GM21515 (cell line): ENCODE data around the gene ZSWIM9.

ENCODE experiments used
- ATAC-seq: cut with Tn5 transposase; IDR thresholded peaks from one replicate; pipeline ENCODE4 v1.9.1; 2021; ENCODE audit not compliant: unreplicated experiment

The ZSWIM9 gene

DNA sequence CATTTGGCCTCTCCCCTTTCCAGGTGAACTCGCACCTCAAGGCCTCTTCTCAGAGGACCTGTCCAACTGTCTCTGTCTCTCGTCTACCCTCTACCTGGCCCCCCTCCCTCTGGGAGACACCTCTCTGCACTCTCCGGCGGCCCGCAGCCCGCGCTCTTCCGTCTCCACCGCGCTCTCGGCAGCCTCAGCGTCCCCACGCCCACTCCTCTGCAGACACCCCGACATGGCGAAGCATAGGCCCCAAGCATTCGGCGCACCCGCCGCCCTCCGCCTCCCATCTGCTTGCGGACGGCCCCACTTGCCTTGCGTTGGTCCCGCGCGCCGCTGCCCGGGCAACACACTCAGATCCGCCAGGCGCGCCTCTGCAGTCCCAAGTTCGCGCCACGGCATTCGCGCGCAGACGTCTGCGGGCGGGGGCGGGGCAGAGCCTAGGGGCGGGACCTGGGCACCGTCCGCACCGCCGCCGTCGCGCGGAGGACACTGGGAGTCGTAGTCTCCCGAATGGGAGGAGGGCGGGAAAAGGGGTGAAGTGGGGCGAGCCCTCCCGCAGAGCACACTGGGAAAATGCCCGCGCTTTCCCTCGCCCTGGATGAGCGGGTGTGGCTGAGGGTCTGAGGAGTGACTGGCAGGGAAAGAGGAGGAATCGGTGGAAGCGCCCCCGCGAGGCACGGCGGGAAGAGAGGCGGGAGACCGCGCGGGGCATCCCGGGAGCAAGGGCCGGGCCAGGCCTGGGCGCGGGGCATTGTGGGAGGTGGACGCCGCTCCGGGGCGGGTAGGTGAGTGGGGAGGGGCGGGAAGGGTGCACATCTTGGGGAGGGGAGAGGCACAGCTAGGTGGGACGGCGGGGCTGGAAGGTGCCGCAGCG, at the start of gene ZSWIM9, which contains the start of gene LIG1:
TSS of gene ZSWIM9 (plus strand) at position 742 of the 865 bp plus-strand sequence. CDS start 1,123 bp downstream, outside the sequence.
TSS of gene LIG1 (minus strand) at position 406 of the 865 bp plus-strand sequence. CDS start 4,778 bp downstream, outside the sequence.
- ATAC-seq: peak; percentile 76

DNA sequence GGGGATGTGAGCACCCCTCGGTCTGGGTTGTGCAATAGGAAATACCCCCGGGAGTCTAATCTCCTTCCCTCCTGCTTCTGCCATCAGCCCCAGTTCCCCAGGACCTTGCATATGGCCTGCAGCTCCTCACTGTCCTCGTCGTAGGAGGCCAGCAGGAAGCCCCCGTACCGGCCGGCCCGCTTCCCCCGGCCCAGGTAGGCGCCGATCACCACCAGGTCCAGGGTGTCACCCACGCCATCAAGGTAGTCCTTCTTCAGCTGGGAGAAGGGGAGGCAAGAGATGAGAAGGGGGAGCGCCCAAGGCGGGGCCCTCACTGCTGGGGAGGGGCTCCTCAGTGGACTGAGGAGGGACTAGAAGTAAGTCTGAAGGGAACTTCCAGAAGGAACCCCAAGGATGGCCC, 49.4 kb upstream of the ZSWIM9 start:
- no peak for ATAC-seq

DNA sequence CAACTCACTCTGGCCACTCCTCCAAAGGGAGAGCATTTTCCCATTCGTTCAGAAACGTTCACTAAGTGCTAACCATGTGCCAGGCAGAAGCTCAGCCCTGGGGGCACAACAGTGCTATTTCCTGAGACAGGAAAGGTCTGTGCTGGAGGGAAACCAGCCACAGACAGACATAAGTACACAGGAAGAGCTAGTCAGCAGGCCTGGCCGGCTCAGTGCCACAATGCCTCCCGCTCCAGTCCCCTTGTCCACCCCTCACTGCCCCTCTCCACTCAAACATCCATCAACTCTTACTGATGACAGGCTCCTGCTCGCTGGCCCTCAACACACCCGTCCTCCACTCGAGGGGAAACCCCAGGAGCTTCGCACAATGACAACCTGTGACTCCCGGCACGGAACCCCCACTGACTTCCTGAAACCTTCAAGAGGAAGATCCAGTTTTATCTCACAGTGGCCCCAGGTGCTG, 48.5 kb upstream of the ZSWIM9 start:
- ATAC-seq: no peak

DNA sequence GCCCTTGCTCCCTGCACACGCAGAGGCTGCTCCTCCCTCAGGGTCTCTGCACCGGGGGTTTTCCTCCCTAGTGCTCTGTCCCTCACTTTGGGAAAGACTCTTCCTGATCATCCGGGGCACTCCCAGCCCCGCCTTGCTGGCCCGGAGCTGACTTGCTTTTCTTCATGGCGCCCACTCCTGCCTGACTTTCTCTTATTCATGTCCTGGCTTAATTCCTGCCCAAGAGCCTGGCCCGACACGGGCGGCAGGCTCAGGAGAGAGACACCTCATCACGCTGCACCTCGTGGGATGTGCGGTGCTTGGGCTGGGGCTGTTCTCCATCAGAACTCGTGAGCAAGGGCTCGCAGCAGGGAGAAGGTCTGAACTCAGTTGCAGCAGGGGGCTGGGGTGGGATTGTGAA, 48.1 kb upstream of the ZSWIM9 start:
- no peak for ATAC-seq

DNA sequence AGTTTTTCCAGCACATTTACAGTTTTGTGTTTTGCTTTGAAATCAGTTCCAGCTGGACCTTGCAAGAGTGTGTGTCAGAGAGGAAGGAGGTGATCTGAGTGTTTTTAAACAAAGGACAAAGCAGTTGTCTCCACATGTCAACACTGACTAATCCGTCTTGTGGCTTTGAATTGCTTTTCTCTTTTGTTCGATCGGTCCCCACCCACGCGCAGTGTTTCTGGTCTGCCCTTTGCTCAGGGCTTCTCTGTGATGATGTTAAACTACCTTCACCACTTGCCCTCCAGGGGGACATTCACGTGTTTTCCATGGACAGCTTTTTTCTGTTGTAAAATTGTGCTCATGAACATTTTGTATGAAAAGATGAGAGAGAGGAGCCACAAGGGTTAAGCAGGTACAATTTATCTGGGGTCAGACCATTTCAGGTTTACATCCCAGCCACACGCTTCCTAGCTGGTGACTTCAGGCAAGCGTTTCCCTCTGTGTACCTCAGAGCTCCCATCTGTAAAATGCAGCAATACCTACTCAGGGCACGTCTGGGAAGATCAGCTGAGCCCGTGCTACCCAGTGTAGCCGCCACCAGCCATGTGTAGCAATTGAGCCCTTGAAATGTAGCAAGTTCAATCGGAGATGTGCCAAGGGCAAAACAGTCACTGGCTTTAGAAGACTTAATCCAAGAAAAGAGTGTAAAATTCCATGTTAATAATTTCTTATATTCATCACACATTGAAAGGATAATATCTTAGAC, 46.4 kb upstream of the ZSWIM9 start:
- ATAC-seq: no peak

DNA sequence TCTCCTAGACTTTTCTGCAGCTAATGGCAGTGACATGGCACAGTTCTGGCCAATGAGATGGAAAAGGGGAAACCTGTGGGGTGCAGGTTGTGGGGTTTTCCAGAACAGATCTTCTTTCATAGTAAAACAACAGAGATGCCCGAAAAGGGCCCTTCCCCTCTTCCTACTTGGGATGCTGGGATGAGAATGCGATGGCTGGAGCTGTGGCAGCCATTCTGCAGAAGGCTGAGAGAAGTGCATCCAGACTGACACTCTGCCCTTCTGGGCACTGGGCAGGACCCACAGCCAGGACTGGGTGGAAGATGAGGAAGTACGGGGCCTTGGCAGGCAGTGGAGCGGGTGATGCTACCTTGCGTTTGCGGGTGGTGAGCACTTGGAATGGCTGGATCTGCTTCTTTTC, 42.9 kb upstream of the ZSWIM9 start:
- ATAC-seq: no peak

DNA sequence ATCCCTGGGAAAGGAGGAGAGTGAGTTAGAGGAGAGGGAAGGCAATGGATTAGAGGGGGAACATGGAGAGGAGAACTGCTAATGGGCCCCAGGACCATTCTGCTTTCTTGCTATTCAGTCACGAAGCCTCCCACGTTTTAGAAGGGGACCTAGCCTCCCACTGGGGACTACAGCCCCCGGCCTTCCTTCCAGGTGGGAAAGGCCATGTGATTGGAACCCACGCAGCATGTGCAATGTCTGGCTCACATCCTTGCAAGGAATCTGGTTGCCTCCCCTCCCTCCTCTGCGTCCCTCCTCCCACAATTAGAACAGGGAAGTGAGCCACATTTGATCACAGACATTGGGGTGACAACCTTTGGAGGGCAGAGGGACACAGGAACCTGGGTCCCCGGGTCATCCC, 37.4 kb upstream of the ZSWIM9 start:
- ATAC-seq: no peak

DNA sequence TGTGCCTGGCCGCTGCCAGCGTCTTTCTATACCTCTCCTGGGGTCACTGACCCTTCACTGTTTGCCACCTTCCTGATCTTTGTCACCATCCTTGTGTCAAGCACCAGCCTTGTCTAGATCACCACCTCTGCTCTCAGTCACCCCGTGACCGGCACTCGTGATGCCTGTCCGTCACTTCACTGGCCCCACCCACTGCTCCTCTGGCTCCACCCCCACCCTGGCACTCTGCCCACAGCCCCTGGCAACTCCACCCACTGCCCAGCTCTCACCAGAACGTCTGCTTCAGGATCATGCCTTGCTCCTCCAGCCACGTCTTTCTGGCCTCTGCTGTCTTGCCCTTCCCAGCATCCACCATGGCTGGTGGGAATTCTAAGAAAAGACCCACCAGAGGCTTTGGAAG, 35.1 kb upstream of the ZSWIM9 start:
- no peak for ATAC-seq

DNA sequence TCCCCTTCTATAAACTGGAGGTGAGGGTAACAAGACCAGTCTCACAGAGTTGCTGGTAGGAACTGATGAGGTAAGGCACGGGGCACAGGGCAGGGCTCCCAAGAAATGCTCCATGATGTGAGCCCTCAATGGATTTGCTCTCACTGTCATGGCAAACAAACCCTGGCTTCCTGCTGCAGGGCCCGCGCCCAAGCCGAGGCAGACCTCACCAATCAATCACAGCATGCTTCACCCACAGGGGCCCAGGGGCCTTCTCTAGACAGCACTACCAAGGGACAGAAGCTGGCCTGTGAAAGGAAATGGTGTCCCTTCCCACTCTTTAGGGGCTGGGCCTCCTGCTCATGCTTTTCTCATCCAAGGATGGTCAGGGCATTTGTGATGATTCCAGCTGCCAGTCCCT, 33.9 kb upstream of the ZSWIM9 start:
- ATAC-seq: no peak

DNA sequence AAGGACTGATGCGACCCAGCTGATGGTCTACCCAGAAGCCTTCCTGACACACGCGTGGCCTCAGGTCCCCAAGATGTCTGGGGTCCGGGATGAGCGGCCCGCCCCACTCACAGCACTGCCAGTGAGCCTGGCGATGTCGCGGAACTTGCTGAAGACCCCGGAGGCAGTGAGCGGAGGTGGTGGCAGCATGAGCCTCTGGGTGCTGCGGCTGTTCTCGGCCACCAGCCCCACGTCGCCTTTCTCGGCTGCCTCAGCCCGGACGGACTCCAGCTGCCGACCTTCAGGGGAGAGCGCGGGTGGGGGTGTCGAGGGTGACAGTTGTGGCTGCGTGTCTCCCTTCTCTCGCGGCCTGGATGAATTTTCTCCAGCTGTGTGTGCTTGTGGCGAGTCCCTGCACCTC, 33.1 kb upstream of the ZSWIM9 start:
- ATAC-seq: no peak

DNA sequence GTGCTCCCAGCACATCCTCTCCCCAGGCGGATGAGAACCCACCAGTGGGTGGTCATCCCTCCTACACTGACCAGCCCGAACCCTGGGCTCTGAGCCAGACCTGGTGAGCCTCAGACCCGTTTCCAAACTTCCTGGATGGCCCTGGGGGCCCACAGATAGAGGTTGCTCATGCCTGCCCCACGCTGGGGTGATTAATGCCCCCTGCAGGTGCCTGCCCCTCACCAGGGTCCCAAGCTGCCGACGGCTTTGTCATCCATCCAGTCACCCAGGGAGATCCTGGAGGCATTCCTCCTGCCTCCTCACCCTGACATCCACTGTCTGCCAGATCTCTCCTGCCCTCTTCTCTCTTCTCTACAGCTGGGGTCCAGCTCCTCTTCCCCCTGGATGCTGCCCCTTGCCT, 31.4 kb upstream of the ZSWIM9 start:
- ATAC-seq: no peak

DNA sequence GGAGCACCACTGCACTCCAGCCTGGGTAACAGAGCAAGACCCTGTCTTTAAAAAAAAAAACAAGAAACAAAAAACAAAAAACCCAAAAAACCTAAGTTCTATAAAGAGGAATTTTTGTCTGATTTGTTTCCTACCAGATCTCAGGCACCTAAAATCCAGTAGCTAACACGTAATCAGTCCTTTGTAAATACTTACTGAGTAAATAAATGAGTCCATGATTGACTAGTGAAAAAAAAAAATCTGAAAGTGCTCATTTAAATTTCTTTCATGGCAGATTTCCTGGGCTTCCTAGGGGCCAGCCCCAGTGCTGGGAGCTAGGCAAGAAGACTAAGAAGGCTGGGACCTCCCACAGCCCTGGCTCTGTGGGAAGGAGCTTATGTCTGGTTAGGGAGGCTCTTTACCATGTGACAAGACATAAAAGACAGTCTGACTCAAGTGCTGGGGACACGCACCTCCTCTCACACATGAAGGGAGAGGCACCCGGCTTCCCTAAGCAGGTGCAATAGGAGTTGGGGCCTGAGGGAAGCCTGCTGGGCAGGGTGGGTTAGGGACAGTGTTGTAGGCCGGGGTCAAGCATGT, 22.8 kb upstream of the ZSWIM9 start:
- ATAC-seq: no peak

DNA sequence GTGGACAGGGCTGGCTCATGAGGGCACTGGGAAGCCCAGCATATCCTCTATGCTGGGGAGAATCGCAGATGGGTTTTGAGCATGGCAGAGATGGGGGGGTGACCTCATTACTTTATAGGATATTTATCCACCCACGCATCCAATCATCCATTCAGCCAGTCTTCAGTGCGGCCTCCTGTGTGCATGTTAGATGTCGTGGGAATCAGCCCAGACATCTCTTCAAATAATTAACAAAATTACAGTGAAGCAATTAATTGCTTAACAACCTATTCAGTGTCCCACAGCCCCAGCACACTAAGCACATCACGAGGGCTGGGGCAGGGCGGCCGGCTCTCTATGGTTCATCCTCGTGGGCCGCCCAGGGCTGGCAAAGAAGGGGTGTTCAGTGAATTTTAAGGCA, 21.9 kb upstream of the ZSWIM9 start:
- ATAC-seq: no peak

DNA sequence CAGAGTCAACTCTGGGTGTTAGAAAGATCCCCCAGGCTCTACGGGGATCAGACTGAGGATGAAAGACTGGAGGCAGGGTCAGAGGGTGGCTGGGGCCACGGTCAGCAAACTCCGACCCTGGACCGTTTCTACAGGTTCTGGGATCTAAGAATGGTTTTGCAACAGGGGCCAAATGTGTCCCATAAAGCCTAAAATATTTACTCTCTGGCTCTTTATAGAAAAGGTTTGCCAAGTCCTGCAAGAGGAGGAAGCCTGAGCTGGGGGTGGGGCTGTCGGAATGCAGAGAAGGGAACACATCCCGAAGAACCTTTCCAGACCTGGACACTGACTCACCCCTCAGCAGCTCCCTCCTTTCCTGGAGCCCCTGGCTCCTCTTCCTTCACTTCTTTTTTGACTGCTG, 21.1 kb upstream of the ZSWIM9 start:
- no peak for ATAC-seq

DNA sequence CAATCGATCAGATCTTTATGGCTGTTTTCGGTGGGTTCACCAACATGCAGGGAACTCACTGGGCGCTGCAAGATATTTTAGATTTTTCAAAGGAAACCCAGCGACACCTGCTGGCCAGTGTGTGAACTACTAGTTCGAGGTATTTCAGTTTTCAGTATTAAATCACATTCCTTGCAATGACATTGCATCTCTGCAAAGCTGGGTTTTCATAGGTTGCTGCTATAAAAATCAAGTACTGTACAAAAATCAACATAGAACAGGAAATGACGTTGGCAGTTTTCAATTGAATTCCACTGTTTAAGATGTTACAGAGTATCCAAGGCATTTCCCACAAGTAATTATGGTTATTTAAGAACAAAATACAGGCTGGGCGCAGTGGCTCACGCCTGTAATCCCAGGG, 17.9 kb upstream of the ZSWIM9 start:
- ATAC-seq: no peak

DNA sequence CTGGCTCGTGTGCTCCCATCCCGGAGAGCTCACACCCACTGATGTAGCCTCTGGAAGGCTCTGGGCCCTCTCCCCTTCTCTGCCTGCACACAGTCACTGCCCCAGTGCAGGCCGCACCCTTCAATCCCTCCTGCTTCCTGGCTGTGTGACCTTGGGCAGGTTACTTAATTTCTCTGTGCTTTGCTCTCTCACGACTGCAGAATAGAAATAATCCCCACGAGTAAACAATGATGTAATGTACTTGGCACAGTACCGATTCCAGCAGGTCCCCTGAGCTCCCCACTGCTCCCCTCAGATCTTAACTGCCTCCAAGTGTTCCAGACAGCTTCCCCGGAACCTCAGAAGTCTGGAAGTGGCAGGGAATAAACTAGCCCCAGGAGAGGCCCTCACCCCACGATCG, 16.5 kb upstream of the ZSWIM9 start:
- no peak for ATAC-seq

DNA sequence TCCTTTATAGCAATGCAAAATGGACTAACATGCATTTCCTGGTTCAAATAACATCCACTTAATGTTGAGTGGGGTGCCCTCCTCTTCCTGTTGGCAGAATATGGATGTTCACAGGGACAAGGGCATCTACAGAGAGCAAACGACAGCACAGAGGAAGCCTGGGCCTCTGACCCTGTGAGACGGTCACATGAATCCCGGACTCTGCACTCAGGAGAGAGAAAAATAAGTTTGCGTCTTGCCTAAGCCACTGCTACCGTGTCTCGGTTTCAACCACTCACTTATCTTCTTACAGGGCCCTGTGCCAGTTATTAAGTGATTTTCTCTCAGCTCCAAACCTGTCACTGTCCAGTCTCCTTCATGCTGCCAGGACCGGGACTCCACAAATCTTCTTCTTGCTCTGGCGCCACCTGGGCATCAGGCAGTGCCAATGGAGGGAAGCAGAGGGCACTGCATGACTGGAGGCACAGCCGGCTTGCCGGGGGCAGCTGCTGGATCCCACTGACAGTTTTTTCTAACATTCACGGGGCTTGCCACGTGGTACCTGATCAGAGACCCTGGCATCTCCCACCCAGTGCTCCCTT, 12.2 kb upstream of the ZSWIM9 start:
- ATAC-seq: no peak

DNA sequence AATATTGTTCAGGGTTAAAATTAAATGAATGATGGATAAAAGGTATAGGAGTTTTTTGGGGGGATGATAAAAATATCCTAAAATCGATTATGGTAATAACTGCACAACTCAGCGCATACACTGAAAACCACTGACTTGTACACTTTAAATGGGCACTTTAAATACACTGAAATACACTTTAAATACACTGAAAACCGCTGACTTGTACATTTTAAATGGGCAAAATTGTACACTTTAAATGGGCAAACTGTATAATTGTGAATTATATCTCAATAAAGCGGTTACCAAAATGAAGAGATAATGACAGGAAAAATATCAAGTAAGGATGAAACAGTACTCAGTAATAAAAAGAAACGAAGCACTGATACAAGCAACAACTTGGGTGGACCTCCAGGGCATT, 1.8 kb upstream of the ZSWIM9 start:
- ATAC-seq: no peak

DNA sequence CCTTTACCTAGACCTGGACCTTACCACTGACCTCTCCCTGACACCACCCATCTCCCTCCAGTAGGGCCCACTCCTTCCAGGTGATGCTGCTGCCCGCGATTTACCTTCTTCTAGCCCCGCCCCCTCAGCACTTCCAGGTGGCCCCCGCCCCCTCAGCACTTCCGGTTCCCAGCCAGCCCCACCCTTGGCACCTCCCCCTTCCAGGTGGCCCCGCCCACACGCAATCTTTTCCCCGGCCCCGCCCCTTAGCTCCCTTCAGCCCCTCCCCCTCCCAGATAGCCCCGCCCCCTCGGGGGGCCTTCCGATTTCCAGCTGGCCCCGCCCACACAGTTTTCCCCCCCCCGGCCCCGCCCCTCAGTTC, 922 bp upstream of the ZSWIM9 start:
- no peak for ATAC-seq

DNA sequence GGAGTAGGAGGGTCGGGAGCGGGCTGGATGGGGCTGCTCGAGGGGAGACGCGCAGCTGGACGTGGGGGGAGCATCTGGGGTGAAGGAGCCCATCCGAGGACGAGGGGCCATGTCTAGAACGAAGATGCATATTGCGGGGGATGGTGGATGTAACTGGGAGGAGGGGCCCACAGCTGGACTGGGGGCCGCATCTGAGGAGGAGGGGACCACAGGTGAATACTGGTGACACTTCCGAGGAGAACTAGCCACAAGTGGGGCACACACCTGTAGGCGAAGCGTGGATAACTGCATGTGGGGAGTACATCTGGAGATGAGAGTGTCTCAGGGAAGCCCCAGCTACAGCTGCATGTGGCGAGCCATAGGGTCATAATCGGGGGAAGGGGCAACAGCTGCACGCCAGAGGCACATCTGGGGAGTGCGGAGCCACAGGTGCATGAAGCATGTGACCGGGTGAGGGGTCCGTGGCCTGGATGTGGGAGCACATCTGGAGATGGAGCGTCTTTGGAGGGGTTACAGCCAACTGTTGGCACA, 402 bp downstream of the ZSWIM9 start:
- ATAC-seq: no peak

DNA sequence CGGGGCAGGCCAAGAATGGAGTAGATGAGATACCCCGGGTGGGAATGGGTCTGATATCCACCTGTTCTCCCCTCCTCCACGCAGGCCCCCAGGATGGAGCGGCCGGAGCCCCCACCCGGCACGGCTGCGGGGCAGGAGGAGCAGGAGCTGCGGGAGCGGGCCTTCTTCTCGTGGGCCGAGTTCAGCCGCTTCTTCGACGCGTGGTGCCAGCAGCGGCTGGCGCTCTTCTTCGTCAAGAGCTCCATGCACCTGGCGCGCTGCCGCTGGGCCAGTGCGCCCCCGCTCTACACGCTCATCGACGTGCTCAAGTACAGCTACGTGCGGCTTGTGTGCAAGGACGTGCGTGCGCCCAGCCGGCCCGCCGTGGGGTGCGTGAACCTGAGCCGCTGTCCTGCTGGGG, 1.2 kb downstream of the ZSWIM9 start:
- ATAC-seq: no peak
